HG03060 (cell line): Measurements from ENCODE around the gene PLA2G2F.

Experiments used
- ATAC-seq: cut with Tn5 transposase; IDR thresholded peaks from one replicate; pipeline ENCODE4 v1.9.1; 2021; ENCODE audit warnings: low read depth, moderate number of reproducible peaks; ENCODE audit not compliant: unreplicated experiment

Gene PLA2G2F

DNA sequence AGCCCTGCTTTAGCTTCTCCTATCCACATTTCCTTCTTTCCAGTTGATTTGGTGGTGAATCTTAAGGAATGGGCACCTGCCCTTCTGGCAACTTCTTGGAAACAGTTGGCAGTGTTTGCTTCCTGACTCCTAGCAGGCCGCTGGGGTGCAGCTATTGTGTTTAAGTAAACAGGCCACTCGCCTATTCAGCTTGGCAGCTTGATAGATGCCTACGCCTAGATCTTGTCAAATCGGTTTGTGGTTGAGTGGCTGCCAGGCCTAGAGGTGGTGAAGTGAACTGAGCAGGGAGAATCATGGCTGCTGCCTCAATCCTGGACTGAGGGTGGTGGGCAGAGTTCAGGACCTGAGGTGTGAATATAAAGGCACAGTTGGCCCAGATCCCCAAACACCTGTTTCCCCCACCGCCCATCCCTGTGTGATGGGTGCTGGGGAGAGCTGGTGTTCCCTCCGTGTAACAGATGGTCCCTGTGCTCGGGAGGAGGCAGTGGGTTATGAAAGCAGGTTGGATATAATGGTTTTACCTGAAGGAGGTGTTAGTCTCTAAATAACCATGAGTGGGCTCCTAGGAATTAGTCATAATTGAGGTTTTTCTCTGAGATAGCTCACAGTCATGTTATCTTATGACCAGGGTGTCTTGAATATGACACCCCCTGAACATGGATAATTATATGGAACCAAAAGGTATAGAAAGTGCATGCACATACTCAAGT, 48.1 kb downstream of the PLA2G2F start:
- no peak for ATAC-seq

DNA sequence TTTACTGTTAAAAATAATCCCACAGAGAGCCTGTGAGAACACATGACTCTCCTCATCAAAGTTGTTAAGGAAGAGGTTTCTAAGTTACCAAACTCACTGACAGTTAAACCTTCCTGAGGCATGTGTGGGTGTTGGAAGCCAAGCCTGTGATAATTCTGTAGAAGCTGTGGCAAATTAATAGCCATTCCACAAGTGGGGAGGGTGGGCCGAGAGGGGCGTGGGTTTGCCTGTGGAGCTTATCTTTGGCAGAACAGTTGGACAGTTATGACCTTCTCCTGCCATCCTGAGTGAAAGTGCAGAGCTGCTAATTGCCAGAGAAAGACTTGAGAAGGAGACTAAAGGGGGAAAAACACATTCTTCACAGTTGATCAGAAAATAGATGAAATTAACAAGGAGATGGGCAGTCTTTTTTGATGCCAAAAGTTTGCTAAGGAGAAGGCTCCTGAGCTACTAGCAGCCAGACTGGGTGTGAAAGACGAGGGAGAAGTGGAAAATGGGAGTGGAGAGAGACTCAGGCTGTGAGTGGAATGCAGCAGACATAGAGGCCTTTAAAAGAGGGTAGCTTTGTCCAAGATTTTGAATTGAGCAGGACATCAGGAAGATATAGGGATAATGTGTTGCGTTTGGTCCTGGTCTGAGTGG, 48.8 kb downstream of the PLA2G2F start:
- ATAC-seq: no peak

DNA sequence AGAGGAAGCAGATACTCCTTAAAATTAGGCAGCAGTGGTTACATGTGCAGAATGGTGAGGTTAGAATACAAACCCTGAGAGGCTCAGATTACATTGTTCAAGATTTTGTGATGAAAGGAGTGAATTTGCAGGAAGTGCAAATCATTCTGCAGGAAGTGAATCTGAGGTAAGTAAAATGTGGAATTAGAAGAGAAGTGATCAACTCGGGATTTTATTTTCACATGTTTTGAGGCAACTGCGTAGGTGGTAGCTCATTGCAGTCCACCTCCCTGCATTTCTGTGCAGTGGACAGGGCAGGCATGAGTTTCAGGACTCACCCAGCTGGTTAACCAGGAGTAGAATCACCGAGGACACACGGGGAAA, 49.3 kb downstream of the PLA2G2F start:
- ATAC-seq: no peak

DNA sequence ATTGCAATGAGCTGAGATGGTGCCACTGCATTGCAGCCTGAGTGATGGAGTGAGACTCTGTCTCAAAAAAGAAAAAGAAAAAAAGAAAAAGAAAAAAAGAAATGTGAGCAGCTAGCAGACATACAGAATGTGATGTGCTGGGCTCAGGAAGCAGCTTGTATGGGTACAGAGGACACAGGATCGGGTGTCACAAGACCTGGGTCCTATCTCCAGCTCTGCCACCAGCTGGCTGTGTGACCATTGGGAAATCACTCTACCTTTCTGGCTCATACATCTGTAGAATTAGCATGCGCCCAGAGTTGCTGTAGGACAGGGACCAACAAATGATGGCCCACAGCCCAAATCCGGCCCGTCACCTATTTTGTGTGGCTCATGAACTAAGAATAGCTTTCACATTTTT, 50.5 kb downstream of the PLA2G2F start:
- no peak for ATAC-seq

DNA sequence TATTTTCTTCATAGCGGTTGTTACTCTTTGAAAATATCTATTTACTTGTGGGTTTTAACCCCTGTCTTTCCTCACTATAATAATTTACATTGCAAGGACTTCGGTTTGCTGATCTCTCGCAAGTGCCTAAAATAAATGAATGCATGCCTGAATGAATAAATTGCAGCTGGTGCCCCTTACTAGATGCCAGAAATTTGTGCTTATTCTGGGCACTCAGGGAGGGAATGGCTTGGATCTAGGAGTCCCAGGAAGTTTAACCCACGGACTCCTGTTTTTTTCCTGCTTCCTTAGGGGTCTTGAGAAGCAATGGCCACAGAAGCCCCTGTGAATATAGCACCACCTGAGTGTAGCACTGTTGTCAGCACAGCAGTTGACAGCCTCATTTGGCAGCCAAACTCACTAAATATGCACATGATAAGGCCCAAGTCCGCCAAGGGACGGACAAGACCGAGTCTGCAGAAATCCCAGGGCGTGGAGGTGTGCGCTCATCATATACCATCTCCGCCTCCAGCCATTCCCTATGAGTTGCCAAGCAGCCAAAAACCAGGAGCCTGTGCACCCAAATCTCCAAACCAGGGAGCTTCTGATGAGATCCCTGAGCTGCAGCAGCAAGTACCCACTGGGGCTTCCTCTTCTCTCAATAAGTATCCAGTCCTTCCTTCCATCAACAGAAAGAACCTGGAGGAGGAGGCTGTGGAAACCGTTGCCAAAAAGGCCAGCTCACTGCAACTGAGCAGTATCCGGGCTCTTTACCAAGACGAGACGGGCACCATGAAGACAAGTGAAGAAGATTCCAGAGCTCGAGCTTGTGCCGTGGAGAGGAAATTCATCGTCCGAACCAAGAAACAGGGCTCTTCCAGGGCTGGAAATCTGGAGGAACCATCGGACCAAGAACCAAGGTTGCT, 51.4 kb downstream of the PLA2G2F start:
- ATAC-seq: no peak

DNA sequence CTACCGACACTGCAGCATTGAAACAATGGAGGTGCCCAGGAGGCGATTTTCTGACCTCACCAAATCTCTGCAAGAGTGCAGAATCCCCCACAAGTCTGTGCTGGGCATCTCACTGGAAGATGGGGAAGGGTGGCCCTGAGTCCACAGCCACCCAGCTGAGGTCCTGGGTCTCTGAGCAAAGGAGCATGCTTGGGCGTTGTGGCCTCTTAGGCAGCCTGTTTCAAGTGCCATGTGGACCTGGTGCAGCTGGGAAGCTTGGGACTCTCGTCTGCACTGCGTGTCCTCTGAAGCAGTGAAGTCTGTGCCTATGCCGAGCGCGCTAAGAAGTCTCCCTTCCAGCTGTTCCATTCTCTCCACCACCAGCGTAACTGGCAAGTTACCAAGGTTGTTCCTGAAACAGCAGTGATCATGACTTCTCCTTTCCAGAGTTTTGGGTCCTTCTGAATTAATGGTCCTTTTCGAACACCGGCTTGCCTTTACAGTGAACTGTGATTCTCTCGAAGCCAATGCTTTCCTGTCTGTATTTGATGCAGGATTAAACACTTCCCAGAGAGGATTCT, 52.2 kb downstream of the PLA2G2F start:
- ATAC-seq: no peak

DNA sequence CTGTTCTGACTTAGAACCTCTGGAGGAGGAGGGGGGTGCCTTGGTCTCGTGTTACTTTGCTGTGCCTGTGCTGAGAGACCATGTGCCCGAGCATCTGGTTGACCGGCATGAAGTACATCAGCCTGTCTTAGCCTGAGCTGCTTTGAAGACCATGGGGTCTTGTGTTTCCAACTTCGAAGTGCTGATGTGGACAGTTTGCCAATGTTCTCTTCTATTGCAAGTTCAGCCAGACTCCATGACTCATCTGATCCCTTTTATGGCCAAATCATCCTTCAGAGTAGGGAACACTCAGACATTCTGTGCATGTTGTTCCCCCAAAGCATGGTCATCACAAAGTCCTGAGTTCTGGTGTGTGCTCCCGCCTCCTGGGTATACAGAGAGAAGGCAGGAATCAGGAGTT, 53.2 kb downstream of the PLA2G2F start:
- ATAC-seq: no peak

DNA sequence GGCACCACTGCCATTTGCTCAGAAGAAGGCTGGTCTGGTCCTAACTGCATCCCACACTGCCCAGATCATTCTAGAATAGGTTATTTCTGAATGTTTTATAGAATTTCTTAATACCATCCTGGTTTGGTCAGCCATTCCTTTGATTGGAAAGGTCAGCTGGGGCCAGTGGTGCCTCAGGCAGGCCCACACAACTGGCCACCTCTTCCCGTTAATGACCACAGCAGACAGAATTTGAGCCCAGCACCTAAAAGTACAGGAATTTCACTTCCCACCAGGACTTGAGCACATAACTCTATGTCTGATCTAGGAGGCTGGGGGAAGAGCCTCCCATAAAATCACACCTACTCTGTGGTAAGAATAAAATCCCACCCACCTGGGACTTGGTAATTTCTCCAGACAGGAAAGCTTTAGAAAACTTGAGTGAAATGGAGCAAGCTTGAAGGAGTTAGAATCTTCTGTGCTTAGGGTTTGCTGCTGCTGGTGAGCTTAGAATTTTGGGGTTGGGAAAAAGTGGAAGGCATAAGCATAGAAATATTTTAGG, 53.8 kb downstream of the PLA2G2F start:
- ATAC-seq: no peak

DNA sequence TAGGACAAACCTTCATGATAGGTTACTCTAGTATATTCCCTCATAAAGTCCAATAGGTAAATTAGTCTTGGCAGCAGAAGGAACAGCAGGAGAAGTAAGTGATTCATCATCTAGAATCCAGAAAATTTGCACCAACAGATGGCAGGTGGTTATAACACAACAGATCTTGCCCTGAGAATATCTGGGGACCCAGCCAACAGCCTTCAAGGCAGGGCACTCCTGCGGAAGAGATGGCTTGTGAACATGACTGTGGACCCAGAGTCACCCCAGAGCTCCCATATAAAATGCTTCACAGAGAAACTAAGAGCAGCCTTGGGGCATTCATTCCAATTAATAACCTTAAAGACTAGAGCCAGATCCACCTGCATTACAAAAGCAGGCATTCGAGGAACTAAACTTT, 55.1 kb downstream of the PLA2G2F start:
- ATAC-seq: no peak

DNA sequence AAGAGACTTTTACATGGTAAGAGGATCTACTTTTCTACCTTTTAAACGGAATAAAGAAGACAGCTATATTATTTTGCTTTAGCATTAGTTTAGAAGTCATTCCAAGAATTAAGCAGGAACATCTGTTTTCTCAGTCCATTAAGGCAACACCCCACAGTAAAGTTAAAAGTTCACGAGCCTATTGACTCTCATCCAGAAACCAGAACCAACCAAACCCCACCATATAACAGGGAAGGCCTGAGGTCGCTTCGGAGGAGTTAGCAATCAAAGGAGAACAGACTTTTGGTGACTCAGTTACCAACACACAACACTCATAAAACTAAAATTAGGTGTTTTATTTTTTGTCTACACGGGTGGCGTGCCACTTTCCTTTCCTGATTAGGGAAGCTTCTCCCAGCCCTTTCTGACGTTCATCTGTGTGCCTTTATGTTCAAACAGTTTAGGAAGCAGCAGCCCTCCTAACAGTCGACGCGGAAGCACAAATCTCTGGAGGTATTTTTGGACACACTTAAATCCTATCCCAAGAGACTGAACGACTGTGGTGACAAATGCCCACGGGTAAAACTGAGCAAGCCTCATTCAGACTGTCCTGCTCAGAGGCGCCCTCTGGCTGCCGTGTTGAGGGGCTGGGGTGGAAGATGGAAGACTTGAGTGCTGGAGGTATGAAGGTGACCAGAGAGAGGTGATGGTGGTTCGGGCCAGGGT, 55.8 kb downstream of the PLA2G2F start:
- no peak for ATAC-seq

DNA sequence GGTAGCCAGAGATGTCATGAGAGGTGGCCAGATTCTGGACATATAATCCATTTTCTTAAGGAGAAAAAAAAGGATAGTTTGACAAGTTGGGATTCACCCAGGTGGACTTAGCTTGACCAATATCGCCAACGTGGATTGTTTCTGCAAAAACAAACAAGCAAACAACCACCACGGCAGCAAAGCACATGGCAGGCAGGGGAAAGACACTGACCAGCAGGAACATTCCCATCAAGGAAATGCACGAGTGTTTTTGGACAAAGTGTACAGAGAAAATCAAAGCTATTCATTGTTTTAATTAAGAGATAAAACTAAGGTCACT, 56.3 kb downstream of the PLA2G2F start:
- ATAC-seq: no peak

DNA sequence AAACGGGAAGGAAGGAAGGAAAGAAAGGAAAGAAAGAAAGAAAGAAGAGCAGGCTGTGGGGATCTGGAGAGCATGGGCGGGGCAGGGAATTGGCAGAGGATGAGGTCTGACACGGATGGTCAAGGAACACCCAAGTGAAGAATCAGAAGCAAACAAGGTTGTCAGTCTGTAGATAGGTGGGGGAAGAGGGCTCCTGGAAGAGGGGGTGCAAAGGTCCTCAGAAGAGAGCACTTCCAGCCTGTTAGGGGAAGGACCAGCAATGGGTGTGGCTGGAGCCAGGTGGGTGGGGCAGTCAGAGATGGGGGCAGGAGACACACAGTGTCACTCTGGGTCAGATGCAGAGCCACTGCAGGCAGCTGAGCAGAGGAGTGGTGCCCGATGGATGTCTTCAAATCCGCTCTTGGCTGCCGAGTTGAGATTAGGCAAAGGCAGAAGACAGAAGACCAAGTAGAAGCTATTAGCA, 58.2 kb downstream of the PLA2G2F start:
- no peak for ATAC-seq

DNA sequence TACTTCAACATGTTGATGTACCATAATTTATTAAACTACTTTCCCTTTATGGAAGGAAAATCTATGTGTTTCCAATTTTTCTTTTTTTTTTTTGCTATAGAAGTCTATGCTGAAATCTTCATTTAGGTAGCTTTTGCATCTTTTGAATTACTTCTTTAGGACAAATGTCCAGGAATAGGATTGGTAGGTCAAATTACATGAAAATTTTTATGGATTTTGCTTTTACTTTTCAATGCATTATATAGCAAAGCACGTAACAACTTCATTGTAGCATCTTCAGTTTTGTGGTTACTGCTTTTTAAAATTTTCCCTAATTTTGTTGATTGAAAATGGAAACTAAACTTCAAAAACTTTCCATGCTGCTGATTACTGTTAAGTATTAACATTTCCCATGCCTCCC, 59.2 kb downstream of the PLA2G2F start:
- no peak for ATAC-seq

DNA sequence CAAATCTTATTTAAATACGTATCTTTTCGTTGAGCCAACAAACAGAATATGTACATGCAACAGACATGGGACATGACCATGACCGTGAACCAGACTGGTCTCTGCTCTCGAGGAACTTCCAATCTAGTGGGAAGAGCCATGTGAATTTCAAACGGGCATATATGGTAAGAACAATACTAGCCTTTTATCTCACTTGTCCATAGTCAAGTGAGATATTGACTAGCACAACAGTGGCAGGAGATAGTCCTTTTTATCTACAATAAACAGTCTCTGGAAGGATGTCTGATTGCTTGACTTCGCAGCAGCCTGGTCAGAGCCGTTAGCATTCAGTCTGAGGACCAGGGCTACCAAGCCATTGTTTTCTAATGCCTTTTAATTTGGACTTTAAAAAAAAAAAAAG, 59.8 kb downstream of the PLA2G2F start:
- ATAC-seq: no peak

DNA sequence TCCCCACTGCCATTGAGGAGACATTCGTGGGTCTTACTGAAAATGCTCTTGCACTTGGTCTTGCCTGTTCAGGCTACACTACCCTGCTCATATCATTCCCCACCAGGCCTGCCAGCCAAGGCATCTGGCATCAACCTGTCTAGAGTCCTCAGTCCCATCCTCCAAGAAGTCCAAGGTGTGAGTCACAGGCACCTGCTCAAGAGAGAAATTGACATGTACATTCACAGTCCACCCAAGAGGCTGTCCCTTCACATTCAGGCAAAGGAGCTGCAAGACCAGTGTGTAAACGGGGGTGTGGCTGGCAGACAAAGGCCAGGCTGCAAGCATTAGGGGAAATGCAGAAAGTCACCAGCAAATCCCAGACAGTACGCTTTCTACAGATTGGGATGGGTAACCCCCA, 60.3 kb downstream of the PLA2G2F start:
- no peak for ATAC-seq

DNA sequence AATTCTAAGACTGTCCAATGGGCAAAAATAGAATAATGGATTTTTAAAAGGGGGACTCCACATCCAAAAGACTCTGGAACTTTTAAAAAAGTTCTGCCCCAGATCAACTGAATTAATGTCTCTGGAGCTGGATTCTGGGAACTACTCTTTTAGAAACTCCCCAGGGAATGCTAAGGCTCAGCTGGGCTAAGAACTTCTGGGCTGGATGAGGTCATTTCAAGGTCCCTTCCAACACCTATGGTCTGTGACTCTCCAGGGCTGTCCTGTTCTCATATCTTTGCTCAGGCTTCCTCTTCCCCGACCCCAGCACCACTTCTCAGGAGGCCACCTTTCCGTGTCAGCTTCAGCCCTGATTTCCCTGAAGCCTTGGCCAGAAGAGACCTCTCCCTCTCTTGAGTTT, 60.7 kb downstream of the PLA2G2F start:
- no peak for ATAC-seq
